Heart right ventricle (tissue), 16 donors: Measurements from ENCODE around the gene CHST14. TPM values are rescaled to one million over a fixed set of nuclear protein-coding genes. Genes with fewer than 3 reads are reported as not detected.

Experiments
- ATAC-seq, 8 donors: fragments of 200-7000 bp; cut with Tn5 transposase; one replicate each; pipeline ENCODE4 v1.9.1; 2020; ENCODE audit warnings: mild to moderate bottlenecking in 8 of 8, moderate library complexity in 8 of 8, moderate number of reproducible peaks in 1 of 8
- DNase-seq, 2 donors: peaks; one replicate each; pipeline ENCODE4 v3.0.0-alpha.2; 2020
- H3K27ac ChIP-seq, 10 donors: fragments of 200-600 bp; sonication (generic) in 2 of 10; one replicate each; pipeline versions ENCODE4 v1.5.0 to v1.8.0; 2020 to 2022; ENCODE audit warnings: mild to moderate bottlenecking in 3 of 10
- H3K27me3 ChIP-seq, 7 donors: fragments of 200-600 bp; one replicate each; pipeline ENCODE4 v1.8.0; 2021 to 2022; ENCODE audit warnings: mild to moderate bottlenecking in 2 of 7
- H3K36me3 ChIP-seq, 9 donors: fragments of 200-600 bp; sonication (generic) in 1 of 9; one replicate each; pipeline versions ENCODE4 v1.5.0 to v1.8.0; 2020 to 2022; ENCODE audit warnings: mild to moderate bottlenecking in 2 of 9
- H3K4me1 ChIP-seq, 9 donors: fragments of 200-600 bp; sonication (generic) in 1 of 9; one replicate each; pipeline versions ENCODE4 v1.5.0 to v1.8.0; 2020 to 2022; ENCODE audit warnings: mild to moderate bottlenecking in 4 of 9
- H3K4me3 ChIP-seq, 10 donors: fragments of 200-600 bp; sonication (generic) in 2 of 10; one replicate each; pipeline versions ENCODE4 v1.5.0 to v1.8.0; 2020 to 2022; ENCODE audit warnings: mild to moderate bottlenecking in 7 of 10, moderate library complexity in 2 of 10
- H3K9me3 ChIP-seq, 11 donors: fragments of 200-600 bp in 10 of 11; sonication (generic) in 2 of 11; one replicate each; pipeline versions ENCODE4 v1.5.0 to v1.8.0; 2013 to 2022; ENCODE audit warnings: mild to moderate bottlenecking in 2 of 11, control low read depth in 1 of 11, moderate library complexity in 1 of 11
- CTCF ChIP-seq, 9 donors: fragments of 200-600 bp; sonication (generic) in 2 of 9; IDR thresholded peaks; one replicate each; pipeline versions ENCODE4 v1.5.0 to v1.8.0; 2021 to 2022; ENCODE audit warnings: antibody characterized with exemption in 9 of 9, mild to moderate bottlenecking in 5 of 9, moderate library complexity in 1 of 9
- WGBS, 2 donors: extraction: QIAGEN DNeasy Blood & Tissue Kit; methylation state at CpG; one replicate each; pipeline ENCODE4 v1.1.7; 2013; ENCODE audit warnings: inconsistent platforms in 1 of 2; 5-methylcytosine and 5-hydroxymethylcytosine counted together
- intact Hi-C, 10 donors: fragments of 100-400 bp; cut with DNase I; formaldehyde crosslinking; loops; one replicate each; pipeline versions ENCODE4 v1.11.1 to v1.14.2; 2022
- polyA plus RNA-seq, 2 donors: library from polyadenylated mRNA; stranded (reverse); fragments of 200-250 nt; gene quantifications; one replicate each; pipeline ENCODE4 v1.2.3, GENCODE V29; 2013
- total RNA-seq, 10 donors: library from RNA; stranded (reverse); fragmentation: NEBNext Ultra II Directional in 3 of 10; extraction: Animal tissue kit (Norgen Biotek cat#: 25700) in 3 of 10; gene quantifications; one replicate each; pipeline versions ENCODE4 v1.2.1 to v1.2.4, GENCODE V29; 2021 to 2023
- donor health status: Arrhythmogenic right ventricular cardiomyopathy.
- donor health status: ischemic (EF 13 %, LVEDD 7.1; RV severe dilation, severe dysfunction).
- donor health status: healthy with polysubstance abuse.
- donor health status: DM: no; HTN: yes; CAD: no.
- donor health status: DM: no; HTN: no; CAD: no.
- donor health status: ischemic (EF 25% LVEDD 6.9; RV normal size, moderate dysfunction).
- donor health status: ischemic (EF 25% LVEDD 5.7; RV mildly dilated, moderate dysfunction).
- donor health status: healthy.
- donor health status: DM: yes; HTN: yes; CAD: no.
- donor health status: Ischemic cardiomyopathy.
- donor health status: ischemic (EF 35%, LVEDD 5.7; RV mildly dilated, moderate dysfunction).
- donor health status: nonischemic (EF 11% LVEDD 7.7; RV severe dilation, severe dysfunction).
- donor health status: DM: yes; HTN: yes; CAD: no.
- donor health status: PGD.
- donor health status: ischemic (EF 29% LVEDD 5.4; RV normal size, mild dysfunction).
- donor health status: nonischemic (EF 23%, LVEDD 6.1; RV moderate dilation, normal function).

CHST14 gene
- total and polyA plus RNA-seq, 12 donors, result 5.3 to 11.5 (median 8.9) TPM

GRCh38 chr15:40425681-40426080 is 45.1 kb upstream of the CHST14 start:
- no peak for DNase-seq
- Histone ChIP-seq H3K4me1 (peaks cover 6 to 15% (median 14%) of the 10 kb centered on the region in 9 donors), H3K9me3 (no peaks in the 10 kb centered on the region), H3K27me3 (no peaks in the 10 kb centered on the region), H3K4me3 (no peak overlapping the region), H3K36me3 (no peaks in the 10 kb centered on the region), H3K27ac (no peak overlapping the region)
- TF ChIP-seq CTCF (IDR thresholded peaks at IDR 0.05), result no peak
- 93 to 96% methylated on average over 5 of the region's 5 CpGs for WGBS, 2 donors
- intact Hi-C loops, result loop anchor here in 4 of 10 donors (5.0 to 10.0 kb wide), 3 partner anchors 111 to 381 kb away; no protein-coding TSS in a partner anchor
- ATAC-seq, result no peak

- ATAC-seq (no peak), DNase-seq (no peak)
- Histone ChIP-seq H3K4me1 (peaks cover 0 to under 1% (median 0%) of the 10 kb centered on the region in 9 donors), H3K27ac (no peak overlapping the region), H3K4me3 (no peak overlapping the region), H3K27me3 (no peaks in the 10 kb centered on the region), H3K36me3 (no peaks in the 10 kb centered on the region), H3K9me3 (no peaks in the 10 kb centered on the region)
- no peak for TF ChIP-seq CTCF (IDR thresholded peaks at IDR 0.05)
- intact Hi-C loops, result loop anchor here in 4 of 10 donors (5.0 to 10.0 kb wide), 3 partner anchors 112 to 382 kb away; no protein-coding TSS in a partner anchor
- WGBS, 2 donors, result 88 to 89% methylated on average over 9 of the region's 9 CpGs
Observed at GRCh38 chr15:40427188-40427587, 43.6 kb upstream of the CHST14 start.

- TF ChIP-seq CTCF (IDR thresholded peaks at IDR 0.05), result no peak
- Histone ChIP-seq H3K9me3 (no peaks in the 10 kb centered on the region), H3K4me3 (no peak overlapping the region), H3K36me3 (no peaks in the 10 kb centered on the region), H3K4me1 (no peaks in the 10 kb centered on the region), H3K27ac (no peak overlapping the region), H3K27me3 (no peaks in the 10 kb centered on the region)
- 90 to 94% methylated on average over 4 of the region's 4 CpGs for WGBS, 2 donors
- intact Hi-C loops, result loop anchor here in 4 of 10 donors (5.0 to 10.0 kb wide), 3 partner anchors 113 to 383 kb away; no protein-coding TSS in a partner anchor
- ATAC-seq (no peak), DNase-seq (no peak)
Observed at GRCh38 chr15:40428185-40428584, 42.6 kb upstream of the CHST14 start.

- WGBS, 2 donors, result 81 to 88% methylated on average over 10 of the region's 10 CpGs
- H3K27ac ChIP-seq, result no peak overlapping the region
- no peak overlapping the region for H3K4me3 ChIP-seq
- intact Hi-C loops, result loop anchor here in 4 of 10 donors (5.0 to 10.0 kb wide), 3 partner anchors 114 to 384 kb away; no protein-coding TSS in a partner anchor
- H3K9me3 ChIP-seq, result no peaks in the 10 kb centered on the region
- TF ChIP-seq CTCF (IDR thresholded peaks at IDR 0.05), result no peak
- DNase-seq, result no peak
- peaks cover 0 to 4% (median 0%) of the 10 kb centered on the region in 7 donors for H3K27me3 ChIP-seq
- no peaks in the 10 kb centered on the region for H3K4me1 ChIP-seq
- H3K36me3 ChIP-seq, result no peaks in the 10 kb centered on the region
- no peak for ATAC-seq
Observed at GRCh38 chr15:40429068-40429710, 41.6 kb upstream of the CHST14 start.
